ENCODE data around the gene PDK4.
"Not testable (repeated sequence)": the region's sequence is repeated elsewhere in the genome, so short reads cannot be mapped to it uniquely, and the experiment has no call there.

The PDK4 gene

DNA sequence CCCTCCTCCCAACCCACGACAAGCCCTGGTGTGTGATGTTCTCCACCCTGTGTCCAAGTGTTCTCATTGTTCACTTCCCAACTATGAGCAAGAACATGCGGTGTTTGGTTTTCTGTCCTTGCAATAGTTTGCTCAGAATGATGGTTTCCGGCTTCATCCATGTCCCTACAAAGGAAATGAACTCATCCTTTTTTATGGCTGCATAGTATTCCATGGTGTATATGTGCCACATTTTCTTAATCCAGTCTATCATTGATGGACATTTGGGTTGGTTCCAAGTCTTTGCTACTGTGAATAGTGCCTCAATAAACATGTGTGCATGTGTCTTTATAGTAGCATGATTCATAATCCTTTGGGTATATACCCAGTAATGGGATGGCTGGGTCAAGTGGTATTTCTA is 8.5 kb upstream of the PDK4 start:
- DNase-seq (ENCODE audit: low spot score), result not testable (repeated sequence)

DNA sequence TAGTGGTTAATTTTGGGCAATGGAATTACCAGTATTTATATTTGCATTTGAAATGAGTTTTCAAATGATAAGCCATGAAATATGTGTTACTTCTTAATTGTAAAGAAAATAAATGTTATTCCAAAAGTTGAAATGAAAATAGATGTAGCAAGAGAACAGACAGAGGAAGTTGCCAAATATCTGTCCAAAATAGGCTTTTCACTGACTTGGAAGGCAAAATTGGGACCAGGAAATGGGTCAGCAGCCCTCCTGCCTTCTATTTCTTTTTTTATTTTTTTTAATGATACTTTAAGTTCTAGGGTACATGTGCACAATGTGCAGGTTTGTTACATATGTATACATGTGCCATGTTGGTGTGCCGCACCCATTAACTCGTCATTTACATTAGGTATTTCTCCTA is 8.1 kb upstream of the PDK4 start:
- not testable (repeated sequence) for DNase-seq (ENCODE audit: low spot score)

GRCh38 chr7:95602421-95602820 is 6.1 kb upstream of the PDK4 start:
- no peak for DNase-seq (ENCODE audit: low spot score)

DNA sequence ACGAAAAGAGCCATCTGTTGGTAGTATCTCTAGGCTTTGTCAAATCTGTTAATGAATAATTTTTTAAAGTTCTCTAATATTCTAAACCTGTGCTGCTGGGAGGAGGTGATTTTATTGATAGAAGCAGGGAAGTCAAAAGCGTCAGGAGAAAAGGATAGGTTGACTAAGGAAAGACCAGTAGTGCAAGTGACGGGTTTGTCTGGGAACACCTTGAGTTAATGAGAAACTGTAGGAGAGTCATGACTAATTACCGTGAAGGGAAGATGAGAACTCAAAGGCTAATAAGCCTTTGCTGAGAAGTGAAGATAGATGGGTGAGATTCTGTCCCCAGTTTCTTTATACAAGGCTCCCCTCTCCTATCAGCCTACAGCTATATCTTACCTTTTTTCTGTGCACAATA is 5.0 kb upstream of the PDK4 start:
- DNase-seq (ENCODE audit: low spot score), result no peak

DNA sequence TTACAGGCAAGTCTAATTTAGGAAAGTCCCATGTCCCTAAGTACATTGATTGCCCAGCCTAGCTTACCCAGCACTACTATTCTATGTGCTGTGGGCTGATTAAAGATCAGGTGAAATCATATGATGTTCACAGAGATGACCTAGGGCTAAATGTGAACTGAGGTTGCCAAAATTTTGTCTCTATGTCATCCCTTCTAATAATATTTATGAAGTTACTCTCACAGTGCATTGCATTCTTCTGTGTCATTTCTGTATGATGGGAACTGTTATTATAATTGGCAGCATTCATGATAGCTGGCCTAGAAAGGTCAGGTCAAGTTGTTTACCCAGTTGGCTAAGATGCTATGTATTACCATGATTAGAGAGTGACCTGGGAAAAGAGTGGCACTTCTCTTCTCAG is 2.8 kb upstream of the PDK4 start:
- no peak for DNase-seq (ENCODE audit: low spot score)

DNA sequence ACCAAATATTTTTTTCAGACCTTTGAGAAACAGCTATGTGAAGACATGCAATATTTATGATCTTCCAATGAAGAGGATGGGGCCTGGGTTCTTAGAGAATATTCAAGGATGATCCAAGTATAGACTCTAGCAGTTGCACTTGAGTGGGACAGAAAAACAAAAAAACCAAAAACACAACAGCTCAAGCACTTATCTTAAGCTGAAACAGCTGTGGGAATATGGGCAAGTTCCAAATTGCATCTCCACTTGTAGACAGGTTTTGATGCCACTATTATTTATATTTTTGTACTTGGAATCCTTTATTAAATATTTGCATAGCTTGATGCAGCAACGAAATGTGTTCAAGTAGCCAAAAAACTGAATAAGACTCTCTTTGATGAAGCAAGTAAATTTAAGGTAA is 2.2 kb upstream of the PDK4 start:
- no peak for DNase-seq (ENCODE audit: low spot score)

DNA sequence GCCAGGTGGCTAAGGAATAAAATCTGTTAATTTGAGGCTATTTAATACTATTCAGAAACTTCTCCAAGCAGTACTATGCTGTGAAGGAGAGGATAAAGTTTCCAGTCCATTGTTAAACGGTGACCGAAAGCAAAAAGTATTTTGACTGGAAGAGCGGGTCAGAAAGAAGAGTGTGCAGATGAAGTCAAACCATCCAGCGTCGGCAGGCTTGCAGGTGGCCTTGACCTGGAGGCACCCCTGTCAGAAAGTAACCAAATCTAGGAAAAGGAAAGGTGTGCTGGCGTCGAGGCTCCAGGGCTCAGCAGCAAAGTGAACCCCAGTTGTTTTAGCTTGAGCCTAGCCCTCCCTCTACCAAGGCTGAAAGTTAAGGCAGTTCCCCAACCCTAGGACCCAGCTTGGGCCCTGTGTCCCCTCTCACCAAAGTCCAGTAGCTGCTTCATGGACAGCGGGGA is 544 bp downstream of the PDK4 start:
- no peak for DNase-seq (ENCODE audit: low spot score)

DNA sequence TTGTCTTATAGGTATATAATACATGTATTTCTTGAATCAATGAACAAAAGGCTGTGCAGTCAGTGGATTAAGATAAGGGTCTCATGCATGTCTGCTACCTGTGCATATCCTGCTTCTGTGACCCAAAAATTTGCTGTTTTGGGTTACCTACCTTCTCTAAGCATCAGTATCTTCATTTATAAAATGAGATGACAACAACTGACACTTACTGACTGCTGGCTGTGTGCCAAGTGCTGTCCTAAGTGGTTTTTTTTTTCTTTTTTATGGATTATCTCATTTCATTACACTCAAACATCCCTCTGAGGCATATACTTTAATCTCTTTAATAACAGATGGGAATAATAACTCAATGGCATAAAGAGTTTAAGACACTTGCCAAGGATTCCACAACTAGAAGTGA is 2.1 kb downstream of the PDK4 start:
- no peak for DNase-seq (ENCODE audit: low spot score)

- DNase-seq (ENCODE audit: low spot score), result no peak
Observed at GRCh38 chr7:95593343-95593742, 3.0 kb downstream of the PDK4 start.

GRCh38 chr7:95592570-95592969 is 3.7 kb downstream of the PDK4 start:
- DNase-seq (ENCODE audit: low spot score), result no peak

- DNase-seq (ENCODE audit: low spot score), result no peak
Observed at GRCh38 chr7:95590387-95591248, 5.7 kb downstream of the PDK4 start.

DNA sequence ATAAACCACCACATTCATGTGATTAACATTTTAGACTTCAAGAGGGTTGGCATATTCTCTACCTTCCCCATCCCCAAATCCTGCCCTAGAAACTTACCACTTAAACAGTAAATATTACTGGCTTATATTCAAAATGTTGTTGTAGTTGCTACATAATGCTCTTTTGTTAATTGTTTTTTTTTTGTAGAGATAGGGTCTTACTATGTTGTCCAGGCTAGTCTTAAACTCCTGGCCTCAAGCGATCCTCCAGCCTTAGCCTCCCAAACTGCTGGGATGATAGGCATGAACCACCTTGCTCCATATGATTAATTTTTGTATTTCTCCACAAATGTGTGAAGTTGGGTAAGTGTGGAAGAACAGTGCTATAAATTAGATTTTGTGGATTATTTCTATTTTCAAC is 6.5 kb downstream of the PDK4 start:
- no peak for DNase-seq (ENCODE audit: low spot score)

- no peak for DNase-seq (ENCODE audit: low spot score)
Observed at GRCh38 chr7:95589031-95589430, 7.3 kb downstream of the PDK4 start.

GRCh38 chr7:95586951-95587301 is 9.4 kb downstream of the PDK4 start:
- no peak for DNase-seq (ENCODE audit: low spot score)

DNA sequence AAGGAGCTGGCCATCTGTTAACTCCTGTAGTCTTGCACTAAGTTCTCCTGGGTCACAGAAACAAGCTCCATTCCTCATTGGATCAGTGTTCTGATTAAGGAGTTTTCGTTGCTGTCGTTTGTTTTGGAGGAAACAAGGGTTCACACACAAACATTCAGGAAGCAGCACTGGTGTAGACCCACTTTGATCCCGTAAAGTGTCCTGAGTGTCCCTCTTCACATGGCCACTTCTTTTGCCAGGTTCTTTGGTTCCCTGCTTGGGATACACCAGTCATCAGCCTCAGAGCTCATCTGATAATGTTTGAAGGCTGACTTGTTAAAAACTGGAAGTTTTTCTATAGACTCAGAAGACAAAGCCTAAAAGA is 10.9 kb downstream of the PDK4 start:
- no peak for DNase-seq (ENCODE audit: low spot score)

DNA sequence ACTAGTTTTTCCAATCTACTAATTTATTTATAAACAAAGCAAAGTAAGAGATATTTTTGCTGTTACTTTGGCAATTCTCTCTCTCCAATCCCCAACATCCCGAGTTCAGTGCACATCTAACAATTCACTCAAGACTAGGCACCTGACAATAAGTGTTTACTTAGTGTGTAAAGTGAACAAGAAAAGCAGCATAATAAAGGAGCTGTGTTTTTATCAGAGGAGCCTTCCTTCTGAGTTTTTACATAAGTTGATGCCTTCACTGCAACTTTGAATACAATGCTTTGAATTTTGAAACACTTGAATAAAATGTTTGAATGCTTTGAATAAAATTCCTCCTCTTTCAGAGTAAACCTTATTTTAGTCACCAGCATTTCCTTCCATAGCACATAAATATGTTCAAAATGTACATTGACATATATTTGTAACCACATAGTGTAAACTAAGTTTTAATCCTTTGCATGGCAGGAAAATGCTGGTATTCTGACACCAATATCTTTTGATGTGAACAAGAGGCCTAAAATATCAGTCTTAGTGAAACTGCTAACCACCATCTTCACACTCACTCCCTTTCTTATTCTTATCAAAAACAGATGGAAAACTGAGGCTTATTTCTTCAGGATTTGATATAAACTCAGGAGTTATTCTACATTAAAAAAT is 11.4 kb downstream of the PDK4 start:
- DNase-seq (ENCODE audit: low spot score), result no peak

GRCh38 chr7:95583834-95584621 is 12.3 kb downstream of the PDK4 start:
- no peak for DNase-seq (ENCODE audit: low spot score)

DNA sequence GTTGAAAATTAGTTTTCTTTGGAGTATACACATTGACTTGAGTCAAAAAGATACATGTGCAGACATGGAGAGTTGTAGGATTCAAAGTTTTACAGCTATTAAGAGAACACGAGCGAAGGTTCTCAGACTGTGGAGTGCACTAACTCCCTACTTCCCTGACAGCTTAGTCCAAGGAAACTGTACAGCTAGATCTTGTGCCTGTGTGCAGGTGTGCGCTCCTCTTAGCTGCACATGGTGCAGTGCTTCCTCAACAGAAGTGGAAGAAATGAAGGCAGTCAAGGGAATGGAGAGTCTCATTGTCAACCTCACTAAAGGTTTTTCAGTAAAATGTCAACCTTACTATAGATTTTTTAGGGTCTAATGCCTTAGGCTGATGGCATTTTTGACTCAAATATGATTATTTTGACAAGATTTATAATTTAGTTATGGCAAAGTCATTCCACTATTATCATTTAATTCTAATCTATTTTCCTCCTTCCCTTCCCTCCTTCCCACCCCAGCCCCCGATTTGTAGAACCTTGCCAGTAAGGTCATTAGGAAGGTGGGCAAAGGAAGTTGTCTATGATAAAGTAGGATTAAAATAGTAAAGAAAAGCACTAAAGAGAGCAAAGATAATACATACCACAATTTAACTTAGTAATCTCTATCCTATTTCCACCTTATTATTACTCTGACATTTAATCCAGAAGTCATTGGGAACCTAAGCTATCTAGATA is 13.6 kb downstream of the PDK4 start:
- no peak for DNase-seq (ENCODE audit: low spot score)

DNA sequence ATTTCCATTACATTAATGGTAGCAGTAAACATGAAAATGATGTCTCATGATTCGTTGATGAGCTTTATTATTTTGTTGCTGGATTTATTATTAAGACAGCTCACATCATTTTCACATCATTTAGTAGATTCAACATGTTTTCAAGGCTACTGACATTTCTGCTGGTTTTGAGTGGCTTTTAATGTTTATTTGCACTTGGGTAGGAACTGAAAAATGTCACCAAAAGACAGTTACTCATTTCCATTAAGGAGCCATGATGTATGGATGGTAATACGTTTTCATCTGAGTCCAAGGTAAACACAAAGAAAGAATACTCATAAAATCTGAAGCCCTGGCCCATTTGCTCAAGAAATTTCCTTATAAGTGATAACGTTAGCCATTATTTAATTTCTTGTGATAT is 14.8 kb downstream of the PDK4 start:
- no peak for DNase-seq (ENCODE audit: low spot score)

DNA sequence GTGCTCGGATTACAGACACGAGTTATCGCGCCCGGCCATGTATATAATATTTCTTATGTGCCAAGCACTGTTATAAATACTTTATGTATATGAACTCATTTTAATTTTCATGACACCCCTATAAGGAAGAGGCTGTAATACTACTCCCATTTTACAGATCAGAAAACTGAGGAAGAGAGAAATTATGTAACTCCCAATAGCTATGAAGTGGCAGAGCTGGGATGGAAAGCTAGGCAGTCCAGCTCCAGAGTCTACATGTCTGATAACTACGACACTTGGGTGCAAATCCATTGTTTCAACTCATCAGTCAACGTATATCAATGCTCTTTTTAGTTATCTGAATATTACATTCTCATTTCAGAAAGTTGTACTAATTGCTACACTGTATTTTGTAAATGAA is 17.0 kb downstream of the PDK4 start:
- DNase-seq (ENCODE audit: low spot score), result no peak

DNA sequence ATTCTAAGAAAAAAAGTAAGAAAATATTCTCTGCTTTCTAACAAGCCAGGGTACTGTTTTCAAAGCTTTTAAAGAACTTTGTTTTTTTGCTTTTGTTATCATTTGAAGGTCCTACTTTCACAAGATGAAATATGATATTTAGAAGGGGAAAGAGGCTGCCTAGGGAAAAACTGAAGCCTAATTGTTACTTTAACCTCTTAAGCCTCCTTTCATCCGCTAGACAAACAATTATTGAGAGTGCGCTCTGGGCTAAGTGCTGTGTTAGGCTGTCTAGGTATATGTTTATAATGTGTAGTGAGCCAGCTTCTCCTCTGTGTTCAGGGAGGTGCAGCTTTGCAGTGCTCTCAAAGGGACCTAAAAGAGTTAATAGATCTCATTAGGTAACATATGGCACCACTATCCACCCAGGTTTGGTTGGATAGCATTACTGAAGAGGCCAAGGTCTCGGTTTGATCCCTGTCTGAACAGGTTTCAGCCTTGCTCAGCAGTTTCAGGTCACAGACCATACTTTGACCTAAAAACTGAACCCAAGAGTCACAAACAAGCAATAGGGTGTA is 17.9 kb downstream of the PDK4 start:
- DNase-seq (ENCODE audit: low spot score), result no peak

- DNase-seq (ENCODE audit: low spot score), result no peak
Observed at GRCh38 chr7:95577137-95577536, 19.2 kb downstream of the PDK4 start.

All from CD4-positive, alpha-beta T cell treated with Interleukin-6 at 100 ng/mL for 8 hours (primary cell).